Activated CD8-positive, alpha-beta memory T cell treated with anti-CD3 and anti-CD28 coated beads, Interleukin-2, amount 50 U/mL, for 24 hours (primary cell): ENCODE measurements around the gene ZNF350.
A peak's percentile ranks its signal among the peaks of the same experiment; 100 is the strongest.
"Not testable (repeated sequence)": the region's sequence is repeated elsewhere in the genome, so short reads cannot be mapped to it uniquely, and the experiment has no call there.

Source experiments
- DNase-seq: peaks from one replicate; pipeline ENCODE4 v3.0.0-alpha.2; 2020; ENCODE audit errors: extremely low read depth

ZNF350 gene

DNA sequence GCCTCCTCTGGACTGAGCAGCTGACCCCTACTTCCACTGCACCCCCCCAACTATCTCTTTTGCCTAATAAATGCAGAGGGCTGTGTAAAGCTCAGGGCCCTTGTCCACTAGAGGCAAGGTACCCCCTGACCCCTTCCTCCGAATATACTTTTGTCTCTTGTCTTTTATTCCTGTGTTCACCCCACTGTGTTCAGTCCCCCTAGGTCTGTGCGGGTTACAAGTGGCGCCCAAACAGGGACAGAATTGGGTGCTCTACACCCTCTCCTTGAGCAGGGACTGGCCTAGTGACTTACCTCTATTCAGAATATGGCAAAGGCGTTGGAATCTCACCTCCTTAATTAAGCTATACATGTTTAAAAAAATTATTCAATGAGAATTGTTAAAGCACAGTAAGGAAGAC, 15.0 kb downstream of the ZNF350 start:
- no peak for DNase-seq

- DNase-seq: no peak
Measured at GRCh38 chr19:51970718-51971117, 15.9 kb downstream of the ZNF350 start.

DNA sequence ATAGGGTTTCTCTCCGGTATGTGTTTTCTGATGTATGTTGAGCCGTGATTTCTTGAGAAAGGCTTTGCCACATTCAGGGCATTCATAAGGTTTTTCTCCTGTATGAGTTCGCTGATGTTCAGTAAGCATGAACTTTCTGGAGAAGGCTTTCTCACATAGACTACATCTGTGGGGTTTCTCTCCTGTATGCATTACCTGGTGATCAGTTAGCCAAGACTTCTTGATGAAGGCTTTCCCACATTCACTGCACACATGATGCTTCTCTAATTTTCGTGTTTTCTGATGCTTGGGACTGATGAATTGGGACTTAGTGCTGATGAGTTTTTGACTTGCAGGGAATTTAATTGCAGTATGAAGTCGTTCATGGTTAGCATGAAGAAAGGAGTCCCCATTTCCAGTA, 21.1 kb downstream of the ZNF350 start:
- no peak for DNase-seq

GRCh38 chr19:51960621-51961233, 25.9 kb downstream of the ZNF350 start:
- not testable (repeated sequence) for DNase-seq

DNA sequence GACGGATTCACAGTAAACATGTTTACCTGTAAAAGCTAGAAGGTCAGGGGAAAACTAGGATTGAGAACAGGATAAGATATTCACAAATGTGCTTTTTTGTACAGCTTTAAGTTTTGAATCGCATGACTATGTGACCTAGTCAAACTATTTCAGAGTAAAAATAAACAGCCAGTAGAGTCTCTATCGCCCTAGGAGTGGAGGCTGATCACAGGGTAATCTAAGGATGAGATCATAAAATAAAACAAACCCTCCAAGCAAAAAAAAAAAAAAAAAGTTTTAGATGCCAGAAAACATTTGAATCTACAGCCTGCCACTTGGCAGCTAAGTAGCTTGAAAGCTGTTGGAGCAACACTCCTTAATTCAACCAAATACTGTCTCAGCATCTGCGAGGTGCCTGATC, 26.8 kb downstream of the ZNF350 start:
- no peak for DNase-seq

DNA sequence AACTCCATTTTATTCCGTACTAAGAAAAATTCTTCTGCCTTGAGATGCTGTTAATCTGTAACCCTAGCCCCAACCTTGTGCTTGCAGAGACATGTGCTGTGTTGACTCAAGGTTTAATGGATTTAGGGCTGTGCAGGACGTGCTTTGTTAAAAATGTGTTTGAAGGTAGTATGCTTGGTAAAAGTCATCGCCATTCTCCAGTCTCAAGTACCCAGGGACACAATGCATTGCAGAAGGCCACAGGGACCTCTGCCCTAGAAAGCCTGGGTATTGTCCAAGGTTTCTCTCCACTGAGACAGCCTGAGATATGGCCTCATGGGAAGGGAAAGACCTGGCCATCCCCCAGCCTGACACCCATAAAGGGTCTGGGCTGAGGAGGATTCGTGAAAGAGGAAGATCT, 28.8 kb downstream of the ZNF350 start:
- DNase-seq: not testable (repeated sequence)

DNA sequence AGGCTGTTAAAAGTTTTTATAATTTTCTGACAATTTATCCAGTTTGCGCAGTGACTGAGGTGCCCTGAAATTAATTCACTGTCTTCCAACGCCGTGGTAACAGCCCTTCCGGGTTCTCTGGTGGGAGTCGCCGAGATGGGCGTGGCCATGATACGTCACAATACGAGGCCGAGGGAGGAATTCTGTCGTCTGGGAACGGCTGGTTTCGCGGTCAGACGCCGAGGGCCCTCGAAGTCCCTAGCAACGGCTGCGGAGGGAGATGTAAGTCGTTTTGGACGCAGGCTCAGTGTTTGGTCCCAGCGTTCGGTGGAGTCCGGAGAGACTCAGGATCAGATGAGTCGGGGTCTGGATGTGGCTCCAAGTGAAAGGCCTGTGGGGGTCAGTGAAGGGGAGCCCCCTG, 37.7 kb downstream of the ZNF350 start:
- no peak for DNase-seq

GRCh38 chr19:51946602-51947001, 40.0 kb downstream of the ZNF350 start:
- no peak for DNase-seq

DNA sequence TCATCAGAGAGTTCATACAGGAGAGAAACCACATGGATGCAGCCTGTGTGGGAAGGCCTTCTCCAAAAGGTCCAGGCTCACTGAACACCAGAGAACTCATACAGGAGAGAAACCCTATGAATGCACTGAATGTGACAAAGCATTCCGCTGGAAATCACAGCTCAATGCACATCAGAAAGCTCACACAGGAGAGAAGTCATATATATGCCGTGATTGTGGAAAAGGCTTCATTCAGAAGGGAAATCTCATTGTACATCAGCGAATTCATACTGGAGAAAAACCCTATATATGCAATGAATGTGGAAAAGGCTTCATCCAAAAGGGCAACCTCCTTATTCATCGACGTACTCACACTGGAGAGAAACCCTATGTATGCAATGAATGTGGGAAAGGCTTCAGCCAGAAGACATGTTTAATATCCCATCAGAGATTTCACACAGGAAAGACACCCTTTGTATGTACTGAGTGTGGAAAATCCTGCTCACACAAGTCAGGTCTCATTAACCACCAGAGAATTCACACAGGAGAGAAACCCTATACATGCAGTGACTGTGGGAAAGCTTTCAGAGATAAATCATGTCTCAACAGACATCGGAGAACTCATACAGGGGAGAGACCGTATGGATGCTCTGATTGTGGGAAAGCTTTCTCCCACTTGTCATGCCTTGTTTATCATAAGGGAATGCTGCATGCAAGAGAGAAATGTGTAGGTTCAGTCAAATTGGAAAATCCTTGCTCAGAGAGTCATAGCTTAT, 41.7 kb downstream of the ZNF350 start:
- DNase-seq: no peak

DNA sequence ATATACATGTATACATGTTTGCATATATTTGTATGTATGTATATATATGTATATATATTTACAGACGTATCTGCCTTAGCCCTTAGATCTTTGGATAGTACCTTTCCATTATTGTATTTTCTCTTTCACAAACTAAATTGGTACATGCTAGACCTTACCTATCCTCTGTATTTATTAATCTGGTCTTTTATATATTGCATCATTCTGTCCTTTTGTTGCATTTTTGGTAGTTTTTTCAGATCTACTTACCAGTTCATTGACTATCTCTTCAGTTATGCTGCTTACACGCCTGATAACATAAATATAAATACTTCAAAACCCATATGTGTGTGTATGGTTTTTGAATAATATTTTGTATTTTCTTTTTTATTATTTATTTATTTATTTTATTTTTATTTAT, 47.7 kb downstream of the ZNF350 start:
- no peak for DNase-seq

DNA sequence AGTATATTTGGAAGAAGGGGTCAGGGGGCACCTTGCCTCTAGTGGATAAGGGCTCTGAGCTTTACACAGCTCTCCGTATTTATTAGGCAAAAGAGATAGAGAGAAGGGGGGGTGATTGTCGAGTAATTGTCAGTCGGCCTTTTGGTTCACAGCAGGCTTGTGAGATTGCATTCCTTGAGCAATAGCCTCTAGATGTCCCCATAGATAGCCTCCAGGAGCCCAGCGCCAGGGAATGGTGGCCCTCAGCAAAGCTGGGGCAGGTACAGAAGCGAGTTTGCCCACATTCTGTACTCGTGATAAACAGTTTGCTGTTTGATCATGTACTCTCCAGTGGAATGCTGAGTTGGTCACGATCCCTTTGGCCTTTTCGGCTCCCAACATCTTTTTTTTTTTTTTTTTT, 54.7 kb downstream of the ZNF350 start:
- DNase-seq: no peak

GRCh38 chr19:51927859-51928258, 58.8 kb downstream of the ZNF350 start:
- DNase-seq: no peak

- DNase-seq: peak; percentile 74
Measured at GRCh38 chr19:51926784-51927741, 59.6 kb downstream of the ZNF350 start, which contains the start of gene ZNF613. ZNF613 (plus strand) TSS chr19:51927472; CDS start chr19:51936221, 8,749 bp downstream.

GRCh38 chr19:51926426-51926783, 60.2 kb downstream of the ZNF350 start:
- no peak for DNase-seq

DNA sequence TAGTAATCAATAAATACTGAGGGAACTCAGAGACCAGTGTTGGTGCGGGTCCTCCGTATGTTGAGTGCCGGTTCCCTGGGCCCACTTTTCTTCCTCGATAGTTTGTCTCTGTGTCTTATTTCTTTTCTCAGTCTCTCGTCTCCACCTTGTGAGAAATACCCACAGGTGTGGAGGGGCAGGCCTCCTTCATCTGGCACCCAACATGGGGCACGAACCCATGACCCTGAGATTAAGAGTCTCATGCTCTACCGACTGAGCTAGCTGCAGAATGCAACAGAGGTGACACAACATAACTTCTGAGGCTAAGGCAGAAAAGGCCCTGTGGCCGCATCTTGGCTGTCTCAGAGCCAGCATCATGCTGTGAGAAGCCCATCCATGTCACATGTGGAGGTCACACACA, 64.7 kb downstream of the ZNF350 start:
- DNase-seq: no peak

DNA sequence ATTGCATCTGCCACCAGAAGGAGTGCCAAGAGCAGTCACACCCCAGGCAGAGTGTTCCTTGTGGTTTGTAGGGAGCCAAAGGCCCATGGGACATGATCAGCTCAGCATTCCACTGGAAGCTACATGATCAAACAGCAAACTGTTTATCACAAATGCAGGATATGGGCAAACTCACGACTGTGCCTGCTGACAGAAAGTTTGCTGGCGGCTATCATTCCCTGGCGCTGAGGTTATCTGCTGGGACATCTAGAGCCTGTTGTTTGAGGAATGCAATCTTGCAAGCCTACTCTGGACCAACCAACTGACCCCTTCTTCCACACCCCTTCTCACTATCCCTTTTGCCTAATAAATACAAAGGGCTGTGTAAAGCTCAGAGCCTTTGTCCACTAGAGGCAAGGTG, 67.0 kb downstream of the ZNF350 start:
- DNase-seq: no peak

- no peak for DNase-seq
Measured at GRCh38 chr19:51916167-51916566, 70.5 kb downstream of the ZNF350 start.

- DNase-seq: no peak
Measured at GRCh38 chr19:51915324-51915867, 71.2 kb downstream of the ZNF350 start.
